Loucy (cell line): ENCODE data around the gene TSHR.
"Not testable (repeated sequence)": the region's sequence is repeated elsewhere in the genome, so short reads cannot be mapped to it uniquely, and the experiment has no call there.

Experiments used
- H2AFZ ChIP-seq: fragments of 200-600 bp; sonication (generic); 2 replicates; pipeline ENCODE4 v1.6.0; 2016; ENCODE audit warnings: antibody characterized with exemption, mild to moderate bottlenecking, low read length, moderate library complexity
- H3F3A ChIP-seq: fragments of 200-600 bp; 2 replicates; pipeline ENCODE4 v1.6.0; 2016; ENCODE audit warnings: antibody characterized with exemption, low read depth, mild to moderate bottlenecking
- H3K27me3 ChIP-seq: fragments of 200-600 bp; sonication (generic); 2 replicates; pipeline ENCODE4 v1.6.1; 2014; ENCODE audit warnings: low read length, mild to moderate bottlenecking; ENCODE audit not compliant: insufficient read depth, poor library complexity, severe bottlenecking
- H3K36me3 ChIP-seq: fragments of 200-600 bp; sonication (generic); 2 replicates; pipeline ENCODE4 v1.6.1; 2016; ENCODE audit warnings: low read length; ENCODE audit not compliant: insufficient read depth
- H3K4me1 ChIP-seq: fragments of 200-600 bp; sonication (generic); 2 replicates; pipeline ENCODE4 v1.5.1; 2014; ENCODE audit warnings: low read length, mild to moderate bottlenecking; ENCODE audit not compliant: insufficient read depth, poor library complexity, severe bottlenecking
- H3K4me2 ChIP-seq: fragments of 200-600 bp; sonication (generic); 2 replicates; pipeline ENCODE4 v1.6.0; 2014; ENCODE audit warnings: antibody characterized with exemption, low read length, low read depth, mild to moderate bottlenecking; ENCODE audit not compliant: poor library complexity, severe bottlenecking
- H3K4me3 ChIP-seq: fragments of 200-600 bp; sonication (generic); 2 replicates; pipeline ENCODE4 v1.5.1; 2014; ENCODE audit warnings: low read length, mild to moderate bottlenecking, mixed read lengths; ENCODE audit not compliant: poor library complexity, severe bottlenecking
- H3K79me2 ChIP-seq: fragments of 200-600 bp; sonication (generic); 2 replicates; pipeline ENCODE4 v1.6.1; 2014; ENCODE audit warnings: low read length; ENCODE audit not compliant: insufficient read depth
- H3K9ac ChIP-seq: fragments of 200-600 bp; sonication (generic); 2 replicates; pipeline ENCODE4 v1.6.0; 2014; ENCODE audit warnings: mild to moderate bottlenecking, low read depth, low read length, moderate library complexity; ENCODE audit not compliant: poor library complexity, severe bottlenecking
- H3K9me2 ChIP-seq: fragments of 200-600 bp; sonication (generic); replicated peaks from 2 replicates; pipeline ENCODE4 v1.6.1; 2016; ENCODE audit warnings: low read depth, low read length, mixed read lengths
- H3K9me3 ChIP-seq: fragments of 200-600 bp; sonication (generic); 2 replicates; pipeline ENCODE4 v1.6.1; 2014; ENCODE audit warnings: mild to moderate bottlenecking, antibody characterized with exemption, low read length, low read depth; ENCODE audit not compliant: insufficient read depth
- H4K20me1 ChIP-seq: fragments of 200-600 bp; sonication (generic); 2 replicates; pipeline ENCODE4 v1.6.0; 2014; ENCODE audit warnings: antibody characterized with exemption, low read length, mild to moderate bottlenecking; ENCODE audit not compliant: insufficient read depth, poor library complexity, severe bottlenecking
- EZH2phosphoT487 ChIP-seq: fragments of 200-600 bp; IDR thresholded peaks from 2 replicates; pipeline ENCODE4 v1.6.1; 2018; ENCODE audit warnings: antibody characterized with exemption, mild to moderate bottlenecking, moderate library complexity, borderline replicate concordance
- TF ChIP-seq, protein P1 (sequence below): fragments of 200-600 bp; sonication (generic); conservative IDR thresholded peaks from 2 replicates; pipeline ENCODE4 v1.5.1; 2014; ENCODE audit warnings: mild to moderate bottlenecking, antibody characterized with exemption, low read length

The TSHR gene

DNA sequence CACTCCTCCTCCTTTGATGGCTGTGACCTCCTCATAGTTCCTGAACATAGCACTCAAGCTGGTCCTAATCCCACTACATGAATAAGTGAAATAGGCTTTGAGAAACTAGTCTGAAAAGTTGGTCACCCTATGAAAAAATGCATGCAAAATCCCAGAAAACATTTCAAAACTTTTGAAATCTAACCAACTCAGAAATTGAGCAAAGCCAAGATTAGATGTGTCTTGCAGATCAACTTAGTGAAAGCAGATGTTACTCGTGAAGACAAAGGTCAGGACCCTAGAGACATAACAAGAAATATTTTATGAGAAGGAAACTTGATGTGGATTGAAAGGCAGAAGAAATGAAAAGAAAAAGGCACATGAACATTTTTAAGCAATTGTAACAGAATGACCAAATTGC is 63.3 kb downstream of the TSHR start:
- no peaks in the 10 kb centered on the region for H3F3A ChIP-seq
- H4K20me1 ChIP-seq = no peaks in the 10 kb centered on the region
- no peaks in the 10 kb centered on the region for H3K9me2 ChIP-seq
- no peak overlapping the region for H3K9ac ChIP-seq
- no peak overlapping the region for H3K4me3 ChIP-seq
- H3K9me3 ChIP-seq = no peaks in the 10 kb centered on the region
- H3K79me2 ChIP-seq = no peaks in the 10 kb centered on the region
- TF ChIP-seq, protein P1, sequence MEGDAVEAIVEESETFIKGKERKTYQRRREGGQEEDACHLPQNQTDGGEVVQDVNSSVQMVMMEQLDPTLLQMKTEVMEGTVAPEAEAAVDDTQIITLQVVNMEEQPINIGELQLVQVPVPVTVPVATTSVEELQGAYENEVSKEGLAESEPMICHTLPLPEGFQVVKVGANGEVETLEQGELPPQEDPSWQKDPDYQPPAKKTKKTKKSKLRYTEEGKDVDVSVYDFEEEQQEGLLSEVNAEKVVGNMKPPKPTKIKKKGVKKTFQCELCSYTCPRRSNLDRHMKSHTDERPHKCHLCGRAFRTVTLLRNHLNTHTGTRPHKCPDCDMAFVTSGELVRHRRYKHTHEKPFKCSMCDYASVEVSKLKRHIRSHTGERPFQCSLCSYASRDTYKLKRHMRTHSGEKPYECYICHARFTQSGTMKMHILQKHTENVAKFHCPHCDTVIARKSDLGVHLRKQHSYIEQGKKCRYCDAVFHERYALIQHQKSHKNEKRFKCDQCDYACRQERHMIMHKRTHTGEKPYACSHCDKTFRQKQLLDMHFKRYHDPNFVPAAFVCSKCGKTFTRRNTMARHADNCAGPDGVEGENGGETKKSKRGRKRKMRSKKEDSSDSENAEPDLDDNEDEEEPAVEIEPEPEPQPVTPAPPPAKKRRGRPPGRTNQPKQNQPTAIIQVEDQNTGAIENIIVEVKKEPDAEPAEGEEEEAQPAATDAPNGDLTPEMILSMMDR = no peak
- no peak for TF ChIP-seq EZH2phosphoT487
- no peaks in the 10 kb centered on the region for H3K36me3 ChIP-seq
- H3K4me1 ChIP-seq = no peaks in the 10 kb centered on the region
- H2AFZ ChIP-seq = peak overlapping the region; percentile 32; the same call in 1 of the 2 replicates
- H3K27me3 ChIP-seq = no peaks in the 10 kb centered on the region
- H3K4me2 ChIP-seq = no peak overlapping the region

DNA sequence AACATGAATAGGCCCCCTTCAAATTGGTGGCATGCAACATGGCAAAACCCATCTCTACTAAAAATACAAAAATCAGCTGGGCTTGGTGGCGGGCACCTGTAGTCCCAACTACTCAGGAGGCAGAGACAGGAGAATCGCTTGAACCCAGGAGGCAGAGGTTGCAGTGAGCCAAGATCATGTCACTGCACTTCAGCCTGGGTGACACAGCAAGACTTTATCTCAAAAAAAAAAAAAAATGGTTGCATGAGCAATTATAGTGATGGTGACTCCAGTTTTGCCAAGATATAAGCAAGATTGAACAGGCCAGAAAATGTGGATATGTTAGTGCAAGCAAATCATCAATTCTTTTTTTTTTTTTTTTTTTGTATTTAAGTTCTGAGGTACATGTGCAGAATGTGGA is 63.7 kb downstream of the TSHR start:
- H3K4me1 ChIP-seq, H3K79me2 ChIP-seq, H3K36me3 ChIP-seq, H2AFZ ChIP-seq, H4K20me1 ChIP-seq, H3K9me2 ChIP-seq, H3K27me3 ChIP-seq, H3K4me3 ChIP-seq, H3K9me3 ChIP-seq, H3K4me2 ChIP-seq, H3K9ac ChIP-seq, H3F3A ChIP-seq: not testable (repeated sequence)

DNA sequence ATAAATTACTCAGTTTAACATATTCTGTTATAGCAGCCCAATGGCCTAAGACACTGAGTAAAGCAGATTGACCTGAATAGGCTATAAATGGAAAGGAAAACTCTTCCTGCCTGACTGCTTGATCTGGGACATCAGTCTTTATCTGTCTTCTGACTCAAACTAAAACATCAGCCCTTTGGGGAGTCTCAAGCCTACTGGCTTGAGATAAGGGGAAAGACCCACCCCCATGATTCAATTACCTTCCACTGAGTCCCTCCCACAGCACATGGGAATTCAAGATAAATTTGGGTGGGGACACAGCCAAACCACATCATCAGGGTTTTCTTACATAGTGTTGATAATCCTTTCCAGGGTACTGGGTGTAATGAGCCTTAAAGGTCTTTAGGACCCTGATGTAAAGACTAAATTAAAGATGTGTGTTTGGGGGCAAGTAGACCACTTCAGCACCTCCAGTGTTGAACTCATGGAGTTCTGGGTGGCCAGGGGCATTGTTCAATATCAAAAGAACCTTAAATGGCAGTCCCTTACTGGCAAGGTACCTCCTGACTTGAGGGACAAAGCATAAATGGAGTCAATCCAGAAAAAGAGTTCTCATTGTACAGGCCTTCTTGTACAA is 67.8 kb downstream of the TSHR start:
- Histone ChIP-seq H3F3A (no peaks in the 10 kb centered on the region), H3K27me3 (no peaks in the 10 kb centered on the region), H3K9me2 (no peaks in the 10 kb centered on the region), H3K4me1 (no peaks in the 10 kb centered on the region), H3K4me3 (no peak overlapping the region), H3K4me2 (no peak overlapping the region), H4K20me1 (no peaks in the 10 kb centered on the region), H2AFZ (no peak overlapping the region), H3K9ac (no peak overlapping the region), H3K36me3 (no peaks in the 10 kb centered on the region), H3K9me3 (no peaks in the 10 kb centered on the region), H3K79me2 (no peaks in the 10 kb centered on the region)
- TF ChIP-seq EZH2phosphoT487 = no peak
- TF ChIP-seq, protein P1 = no peak

DNA sequence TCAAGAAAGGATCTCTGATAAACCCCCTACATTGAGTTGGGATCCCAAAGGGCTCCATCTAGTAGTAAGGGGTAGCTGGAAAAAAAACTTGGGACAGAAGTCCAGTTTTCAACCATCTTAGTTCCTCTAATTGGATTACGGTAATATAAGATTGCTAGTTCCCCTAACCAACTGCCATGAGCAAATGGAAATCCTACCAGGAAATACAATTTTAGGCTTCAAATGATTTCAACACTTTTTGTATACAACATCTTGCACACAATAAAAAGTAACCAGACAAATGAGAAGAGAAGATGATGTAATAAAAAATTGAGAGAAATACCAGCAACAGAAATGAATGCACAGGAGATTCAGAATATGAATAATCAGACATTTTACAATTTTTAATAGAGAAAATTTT is 73.0 kb downstream of the TSHR start:
- H3K36me3 ChIP-seq = no peaks in the 10 kb centered on the region
- no peaks in the 10 kb centered on the region for H4K20me1 ChIP-seq
- H3K4me1 ChIP-seq = no peaks in the 10 kb centered on the region
- no peak overlapping the region for H3K9ac ChIP-seq
- no peak overlapping the region for H3K4me3 ChIP-seq
- no peaks in the 10 kb centered on the region for H3K9me2 ChIP-seq
- no peaks in the 10 kb centered on the region for H3K9me3 ChIP-seq
- no peak overlapping the region for H2AFZ ChIP-seq
- no peak overlapping the region for H3K4me2 ChIP-seq
- H3K27me3 ChIP-seq = no peaks in the 10 kb centered on the region
- no peaks in the 10 kb centered on the region for H3K79me2 ChIP-seq
- H3F3A ChIP-seq = no peaks in the 10 kb centered on the region
- TF ChIP-seq, protein P1 = no peak
- no peak for TF ChIP-seq EZH2phosphoT487
